Liver (tissue), 9 donors: ENCODE results near the gene SNX33. TPM values are rescaled to one million over a fixed set of nuclear protein-coding genes. Genes with fewer than 3 reads are reported as not detected.
"Not testable (repeated sequence)": the region's sequence is repeated elsewhere in the genome, so short reads cannot be mapped to it uniquely, and the experiment has no call there.

Source experiments
- DNase-seq: peaks from one replicate; pipeline ENCODE4 v3.0.0-alpha.2; 2017; ENCODE audit warnings: low spot score
- H3K27ac ChIP-seq, 2 donors: one replicate each; pipeline ENCODE4 v1.7.0; 2013; ENCODE audit warnings: inconsistent platforms in 2 of 2, low read length in 2 of 2, control low read depth in 1 of 2, low read depth in 1 of 2, mild to moderate bottlenecking in 1 of 2
- H3K27me3 ChIP-seq, 4 donors: one replicate each; pipeline versions ENCODE4 v1.6.1 to v1.7.0; 2013; ENCODE audit warnings: low read length in 3 of 4, inconsistent platforms in 1 of 4, mild to moderate bottlenecking in 1 of 4, moderate library complexity in 1 of 4; ENCODE audit not compliant: control insufficient read depth in 4 of 4, insufficient read depth in 4 of 4
- H3K36me3 ChIP-seq, 4 donors: one replicate each; pipeline versions ENCODE4 v1.6.1 to v1.7.0; 2013; ENCODE audit warnings: low read length in 3 of 4, mild to moderate bottlenecking in 3 of 4, low read depth in 1 of 4, moderate library complexity in 1 of 4; ENCODE audit not compliant: control insufficient read depth in 4 of 4, insufficient read depth in 3 of 4
- H3K4me1 ChIP-seq, 4 donors: one replicate each; pipeline versions ENCODE4 v1.6.1 to v1.7.0; 2013; ENCODE audit warnings: low read length in 3 of 4, mild to moderate bottlenecking in 3 of 4, moderate library complexity in 1 of 4; ENCODE audit not compliant: control insufficient read depth in 4 of 4, insufficient read depth in 4 of 4
- H3K4me3 ChIP-seq, 3 donors: one replicate each; pipeline versions ENCODE4 v1.6.1 to v1.7.0; 2013; ENCODE audit warnings: low read length in 3 of 3, control low read depth in 1 of 3, low read depth in 1 of 3, mild to moderate bottlenecking in 1 of 3
- H3K9ac ChIP-seq, 2 donors: one replicate each; pipeline ENCODE4 v1.7.0; 2013; ENCODE audit warnings: low read length in 2 of 2, mild to moderate bottlenecking in 2 of 2, moderate library complexity in 2 of 2, control low read depth in 1 of 2, low read depth in 1 of 2
- H3K9me3 ChIP-seq, 4 donors: one replicate each; pipeline versions ENCODE4 v1.6.1 to v1.7.0; 2013; ENCODE audit warnings: low read length in 3 of 4; ENCODE audit not compliant: control insufficient read depth in 4 of 4
- ATF3 ChIP-seq: IDR thresholded peaks from 2 replicates; pipeline ENCODE4 v1.6.1; 2016; ENCODE audit warnings: antibody characterized with exemption
- FOXA1 ChIP-seq: IDR thresholded peaks from 2 replicates; pipeline ENCODE4 v1.6.1; 2016; ENCODE audit warnings: antibody characterized with exemption
- FOXA2 ChIP-seq: IDR thresholded peaks from 2 replicates; pipeline ENCODE4 v1.6.1; 2016; ENCODE audit warnings: antibody characterized with exemption
- GABPA ChIP-seq, 2 donors: IDR thresholded peaks in 1 of 2; conservative IDR thresholded peaks in 1 of 2; 2 replicates each; pipeline ENCODE4 v1.6.1; 2016; ENCODE audit warnings: antibody characterized with exemption in 2 of 2, mild to moderate bottlenecking in 1 of 2, moderate library complexity in 1 of 2
- HNF4A ChIP-seq, 2 donors: conservative IDR thresholded peaks; 2 replicates each; pipeline ENCODE4 v1.6.1; 2016; ENCODE audit warnings: antibody characterized with exemption in 2 of 2, mild to moderate bottlenecking in 2 of 2
- HNF4G ChIP-seq: IDR thresholded peaks from 2 replicates; pipeline ENCODE4 v1.6.1; 2016; ENCODE audit warnings: antibody characterized with exemption
- NR2F2 ChIP-seq: IDR thresholded peaks from 2 replicates; pipeline ENCODE4 v1.6.1; 2016; ENCODE audit warnings: antibody characterized with exemption
- RAD21 ChIP-seq, 2 donors: IDR thresholded peaks; 2 replicates each; pipeline ENCODE4 v1.6.1; 2016; ENCODE audit warnings: antibody characterized with exemption in 2 of 2, mild to moderate bottlenecking in 2 of 2
- RXRA ChIP-seq, 2 donors: IDR thresholded peaks; 2 replicates each; pipeline ENCODE4 v1.6.1; 2017 to 2018; ENCODE audit warnings: antibody characterized with exemption in 2 of 2, mild to moderate bottlenecking in 1 of 2
- SP1 ChIP-seq: IDR thresholded peaks from 2 replicates; pipeline ENCODE4 v1.6.1; 2018; ENCODE audit warnings: antibody characterized with exemption, mild to moderate bottlenecking
- TAF1 ChIP-seq: conservative IDR thresholded peaks from 2 replicates; pipeline ENCODE4 v1.6.1; 2016; ENCODE audit warnings: antibody characterized with exemption, mild to moderate bottlenecking
- WGBS: extraction: QIAGEN DNeasy Blood & Tissue Kit; methylation state at CpG from one replicate; pipeline ENCODE4 v1.1.7; 2013; 5-methylcytosine and 5-hydroxymethylcytosine counted together
- polyA plus RNA-seq, 2 donors: library from polyadenylated mRNA; stranded (reverse) in 1 of 2; unstranded in 1 of 2; fragments of 200-250 nt in 1 of 2; fragments of >200 nt in 1 of 2; fragmentation: Nextera tagmentation in 1 of 2; extraction: Ambion mirVana in 1 of 2; gene quantifications; one replicate each; pipeline versions ENCODE4 v1.2.1 to v1.2.3, GENCODE V29; 2013 to 2015
- total RNA-seq, 2 donors: library from RNA; depleted of rRNA; stranded (reverse); fragments of >200 nt; gene quantifications; one replicate each; pipeline ENCODE4 v1.2.3, GENCODE V29; 2014
- TF ChIP-seq, protein P1 (sequence below): IDR thresholded peaks from 2 replicates; pipeline ENCODE4 v1.6.1; 2016; ENCODE audit warnings: antibody characterized with exemption, mild to moderate bottlenecking
- TF ChIP-seq, protein P2 (sequence below): IDR thresholded peaks from 2 replicates; pipeline ENCODE4 v1.6.1; 2016; ENCODE audit warnings: antibody characterized with exemption
- donor health status: healthy.
- donor health status: healthy.
- donor health status: healthy.
- donor health status: healthy.
- donor health status: healthy.

The SNX33 gene
- total and polyA plus RNA-seq, 4 donors, result 7.1 to 10.8 (median 9.1) TPM

GRCh38 chr15:75705854-75706681 lies 58.4 kb downstream of the SNX33 start:
- 83% methylated on average over 14 of the region's 14 CpGs for WGBS
- H3K4me3 ChIP-seq, result no peak overlapping the region
- no peak for DNase-seq
- H3K36me3 ChIP-seq, result no peaks in the 10 kb centered on the region
- TF ChIP-seq NR2F2, result no peak
- no peak for TF ChIP-seq SP1
- TF ChIP-seq FOXA1, result no peak
- TF ChIP-seq RXRA (IDR thresholded peaks at IDR 0.05), result no peak
- TF ChIP-seq ATF3, result no peak
- TF ChIP-seq RAD21 (IDR thresholded peaks at IDR 0.05), result no peak
- TF ChIP-seq, protein P1, sequence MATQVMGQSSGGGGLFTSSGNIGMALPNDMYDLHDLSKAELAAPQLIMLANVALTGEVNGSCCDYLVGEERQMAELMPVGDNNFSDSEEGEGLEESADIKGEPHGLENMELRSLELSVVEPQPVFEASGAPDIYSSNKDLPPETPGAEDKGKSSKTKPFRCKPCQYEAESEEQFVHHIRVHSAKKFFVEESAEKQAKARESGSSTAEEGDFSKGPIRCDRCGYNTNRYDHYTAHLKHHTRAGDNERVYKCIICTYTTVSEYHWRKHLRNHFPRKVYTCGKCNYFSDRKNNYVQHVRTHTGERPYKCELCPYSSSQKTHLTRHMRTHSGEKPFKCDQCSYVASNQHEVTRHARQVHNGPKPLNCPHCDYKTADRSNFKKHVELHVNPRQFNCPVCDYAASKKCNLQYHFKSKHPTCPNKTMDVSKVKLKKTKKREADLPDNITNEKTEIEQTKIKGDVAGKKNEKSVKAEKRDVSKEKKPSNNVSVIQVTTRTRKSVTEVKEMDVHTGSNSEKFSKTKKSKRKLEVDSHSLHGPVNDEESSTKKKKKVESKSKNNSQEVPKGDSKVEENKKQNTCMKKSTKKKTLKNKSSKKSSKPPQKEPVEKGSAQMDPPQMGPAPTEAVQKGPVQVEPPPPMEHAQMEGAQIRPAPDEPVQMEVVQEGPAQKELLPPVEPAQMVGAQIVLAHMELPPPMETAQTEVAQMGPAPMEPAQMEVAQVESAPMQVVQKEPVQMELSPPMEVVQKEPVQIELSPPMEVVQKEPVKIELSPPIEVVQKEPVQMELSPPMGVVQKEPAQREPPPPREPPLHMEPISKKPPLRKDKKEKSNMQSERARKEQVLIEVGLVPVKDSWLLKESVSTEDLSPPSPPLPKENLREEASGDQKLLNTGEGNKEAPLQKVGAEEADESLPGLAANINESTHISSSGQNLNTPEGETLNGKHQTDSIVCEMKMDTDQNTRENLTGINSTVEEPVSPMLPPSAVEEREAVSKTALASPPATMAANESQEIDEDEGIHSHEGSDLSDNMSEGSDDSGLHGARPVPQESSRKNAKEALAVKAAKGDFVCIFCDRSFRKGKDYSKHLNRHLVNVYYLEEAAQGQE, result no peak
- no peak for TF ChIP-seq HNF4G
- no peak for TF ChIP-seq HNF4A (conservative IDR thresholded peaks at IDR 0.05)
- TF ChIP-seq, protein P2, sequence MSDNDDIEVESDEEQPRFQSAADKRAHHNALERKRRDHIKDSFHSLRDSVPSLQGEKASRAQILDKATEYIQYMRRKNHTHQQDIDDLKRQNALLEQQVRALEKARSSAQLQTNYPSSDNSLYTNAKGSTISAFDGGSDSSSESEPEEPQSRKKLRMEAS, result no peak
- no peak overlapping the region for H3K27ac ChIP-seq
- no peaks in the 10 kb centered on the region for H3K27me3 ChIP-seq
- no peak overlapping the region for H3K9ac ChIP-seq
- no peaks in the 10 kb centered on the region for H3K4me1 ChIP-seq
- no peaks in the 10 kb centered on the region for H3K9me3 ChIP-seq

DNA sequence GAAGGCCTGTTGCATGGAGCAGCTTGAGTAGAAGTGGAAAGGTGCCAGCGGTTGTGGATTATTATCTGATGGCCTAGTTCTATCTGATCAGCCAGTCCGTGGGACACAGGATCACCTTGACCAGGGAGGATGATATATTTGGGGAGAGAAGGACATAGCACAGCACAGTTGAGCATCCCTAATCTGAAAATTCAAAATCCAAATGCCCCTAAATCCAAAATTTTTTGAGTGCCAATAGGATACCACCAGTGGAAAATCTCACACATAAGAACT lies 58.9 kb downstream of the SNX33 start:
- TF ChIP-seq FOXA1, result no peak
- no peak for TF ChIP-seq NR2F2
- TF ChIP-seq FOXA2, result no peak
- TF ChIP-seq TAF1, result no peak
- TF ChIP-seq GABPA (IDR thresholded peaks at IDR 0.05 in 1 of 2, conservative IDR thresholded peaks at IDR 0.05 in 1 of 2), result no peak
- no peak for TF ChIP-seq HNF4A (conservative IDR thresholded peaks at IDR 0.05)
- TF ChIP-seq, protein P1, result no peak
- Histone ChIP-seq H3K9me3 (no peaks in the 10 kb centered on the region), H3K36me3 (no peaks in the 10 kb centered on the region), H3K27ac (no peak overlapping the region), H3K4me1 (no peaks in the 10 kb centered on the region), H3K9ac (no peak overlapping the region), H3K27me3 (no peaks in the 10 kb centered on the region), H3K4me3 (no peak overlapping the region)
- no peak for DNase-seq
- 38% methylated on average over 2 of the region's 2 CpGs for WGBS

- not testable (repeated sequence) for H3K27me3 ChIP-seq, DNase-seq, H3K27ac ChIP-seq, H3K4me3 ChIP-seq, H3K36me3 ChIP-seq, H3K9ac ChIP-seq, H3K9me3 ChIP-seq
- peaks cover 0 to 13% (median 4%) of the 10 kb centered on the region in 4 donors for H3K4me1 ChIP-seq
- WGBS, result 76% methylated on average over 13 of the region's 15 CpGs
Observed at GRCh38 chr15:75709458-75709857, 61.7 kb downstream of the SNX33 start.

DNA sequence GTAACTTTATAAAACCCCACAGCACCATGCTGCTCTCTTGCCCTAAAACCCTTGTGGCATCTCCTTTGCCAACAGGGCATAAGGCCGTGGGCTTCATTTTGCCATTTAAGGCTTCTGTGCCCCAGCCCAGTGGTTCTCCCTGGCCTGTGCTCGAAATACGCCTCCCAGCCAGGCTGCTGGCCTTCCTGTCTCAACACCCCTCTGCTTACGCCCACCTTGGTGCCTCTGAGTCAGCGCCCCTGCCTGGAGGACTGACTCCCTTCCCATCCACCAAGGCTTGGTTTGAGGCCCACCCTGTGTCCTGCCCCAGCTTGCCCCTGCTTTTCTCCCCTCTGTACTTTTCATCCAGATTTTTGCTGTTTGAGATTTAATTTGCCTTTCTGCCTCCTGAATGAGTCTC lies 63.2 kb downstream of the SNX33 start:
- H3K27ac ChIP-seq, result not testable (repeated sequence)
- peaks cover 0 to 13% (median 4%) of the 10 kb centered on the region in 4 donors for H3K4me1 ChIP-seq

More for the DNA sequence above, 63.2 kb downstream of the SNX33 start:
- H3K27me3 ChIP-seq, H3K4me3 ChIP-seq, H3K36me3 ChIP-seq, H3K9me3 ChIP-seq, H3K9ac ChIP-seq, DNase-seq: not testable (repeated sequence)
- 95% methylated on average over 5 of the region's 5 CpGs for WGBS
